DOHH2 (cell line): ENCODE measurements around the gene LRRC8D.
A peak's percentile ranks its signal among the peaks of the same experiment; 100 is the strongest.

ENCODE experiments used
- H3F3A ChIP-seq: fragments of 200-600 bp; sonication (generic), shearing (Covaris generic); 2 replicates; pipeline ENCODE4 v1.6.0; 2016; ENCODE audit warnings: antibody characterized with exemption, mild to moderate bottlenecking; ENCODE audit not compliant: control insufficient read depth, insufficient read depth
- H3K27ac ChIP-seq: fragments of 200-600 bp; sonication (generic); 2 replicates; pipeline ENCODE4 v1.5.1; 2014; ENCODE audit warnings: low read depth, mild to moderate bottlenecking, low read length, moderate library complexity
- H3K27me3 ChIP-seq: fragments of 200-600 bp; sonication (generic); 2 replicates; pipeline ENCODE4 v1.6.1; 2014; ENCODE audit warnings: mild to moderate bottlenecking, low read length, mixed read lengths; ENCODE audit not compliant: control insufficient read depth
- H3K36me3 ChIP-seq: fragments of 200-600 bp; sonication (generic); 2 replicates; pipeline ENCODE4 v1.6.1; 2014; ENCODE audit warnings: mild to moderate bottlenecking, low read length, moderate library complexity, mixed read lengths; ENCODE audit not compliant: control insufficient read depth
- H3K4me1 ChIP-seq: fragments of 200-600 bp; sonication (generic); 2 replicates; pipeline ENCODE4 v1.6.1; 2014; ENCODE audit warnings: mild to moderate bottlenecking, low read length, mixed read lengths; ENCODE audit not compliant: control insufficient read depth
- H3K4me2 ChIP-seq: fragments of 200-600 bp; sonication (generic); 2 replicates; pipeline ENCODE4 v1.6.0; 2014; ENCODE audit warnings: mild to moderate bottlenecking, low read length, moderate library complexity
- H3K4me3 ChIP-seq: fragments of 200-600 bp; sonication (generic); 2 replicates; pipeline ENCODE4 v1.5.1; 2014; ENCODE audit warnings: mild to moderate bottlenecking, low read length, mixed read lengths
- H3K79me2 ChIP-seq: fragments of 200-600 bp; sonication (generic); 2 replicates; pipeline ENCODE4 v1.6.1; 2014; ENCODE audit warnings: mild to moderate bottlenecking, low read length, mixed read lengths; ENCODE audit not compliant: control insufficient read depth
- H3K9me2 ChIP-seq: fragments of 200-600 bp; sonication (generic); replicated peaks from 2 replicates; pipeline ENCODE4 v1.6.1; 2014; ENCODE audit warnings: mild to moderate bottlenecking, low read length, mixed read lengths; ENCODE audit not compliant: control insufficient read depth
- H3K9me3 ChIP-seq: fragments of 200-600 bp; sonication (generic); 2 replicates; pipeline ENCODE4 v1.6.1; 2014; ENCODE audit warnings: antibody characterized with exemption, low read length, mixed read lengths; ENCODE audit not compliant: control insufficient read depth, insufficient read depth
- H4K20me1 ChIP-seq: fragments of 200-600 bp; sonication (generic); 2 replicates; pipeline ENCODE4 v1.6.0; 2014; ENCODE audit warnings: low read depth, mild to moderate bottlenecking, antibody characterized with exemption, low read length, moderate library complexity; ENCODE audit not compliant: control insufficient read depth, insufficient read depth
- EZH2phosphoT487 ChIP-seq: fragments of 200-600 bp; sonication (generic); IDR thresholded peaks from 2 replicates; pipeline ENCODE4 v1.6.1; 2017; ENCODE audit warnings: borderline replicate concordance, mild to moderate bottlenecking, antibody characterized with exemption, low read length, moderate library complexity, mixed read lengths
- TF ChIP-seq, protein P1 (sequence below): fragments of 200-600 bp; sonication (generic); IDR thresholded peaks from one replicate; pipeline ENCODE4 v1.5.1; 2014; ENCODE audit warnings: antibody characterized with exemption, mild to moderate bottlenecking, low read depth, low read length; ENCODE audit not compliant: poor library complexity, severe bottlenecking

LRRC8D gene

DNA sequence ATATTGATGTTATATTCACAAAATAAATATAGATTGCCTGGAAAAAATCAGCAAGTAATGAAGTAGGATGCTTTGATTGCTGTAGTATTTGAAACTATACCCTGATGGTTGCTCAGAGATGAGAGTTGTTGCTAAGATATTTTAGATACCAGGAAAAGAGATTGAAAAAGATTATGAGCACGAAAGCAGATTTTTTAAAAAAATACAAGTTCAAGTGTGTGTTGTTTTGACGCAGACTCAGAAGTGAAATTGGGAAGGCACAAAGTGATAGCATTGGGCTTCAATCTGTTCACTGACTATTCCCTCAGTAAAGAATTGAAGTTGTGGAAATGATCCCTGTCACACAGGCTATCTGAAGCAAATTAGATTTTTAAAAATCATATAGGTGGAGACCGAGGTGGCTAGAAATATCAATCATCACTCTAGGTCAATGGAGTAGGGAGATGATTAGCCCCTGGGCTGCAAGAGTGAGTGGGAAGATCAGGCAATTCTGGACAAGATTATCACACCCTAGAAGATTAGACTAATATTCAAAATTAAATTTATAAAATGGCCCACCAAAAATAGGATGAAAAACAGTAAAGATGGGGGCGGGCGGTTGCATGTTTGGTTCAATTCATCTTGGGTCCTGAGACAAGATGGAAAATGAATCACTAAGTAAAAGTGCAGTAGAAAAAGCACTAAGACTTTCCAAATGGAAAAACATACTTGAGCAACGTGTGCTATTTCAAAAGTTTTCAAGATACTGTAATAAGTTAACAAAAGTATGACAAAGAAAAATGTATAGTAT is 41.5 kb upstream of the LRRC8D start:
- H3K9me2 ChIP-seq, result no peaks in the 10 kb centered on the region
- no peaks in the 10 kb centered on the region for H3K9me3 ChIP-seq
- no peak overlapping the region for H3K4me3 ChIP-seq
- H3K4me1 ChIP-seq, result no peaks in the 10 kb centered on the region
- H3K27ac ChIP-seq, result no peak overlapping the region
- TF ChIP-seq, protein P1, sequence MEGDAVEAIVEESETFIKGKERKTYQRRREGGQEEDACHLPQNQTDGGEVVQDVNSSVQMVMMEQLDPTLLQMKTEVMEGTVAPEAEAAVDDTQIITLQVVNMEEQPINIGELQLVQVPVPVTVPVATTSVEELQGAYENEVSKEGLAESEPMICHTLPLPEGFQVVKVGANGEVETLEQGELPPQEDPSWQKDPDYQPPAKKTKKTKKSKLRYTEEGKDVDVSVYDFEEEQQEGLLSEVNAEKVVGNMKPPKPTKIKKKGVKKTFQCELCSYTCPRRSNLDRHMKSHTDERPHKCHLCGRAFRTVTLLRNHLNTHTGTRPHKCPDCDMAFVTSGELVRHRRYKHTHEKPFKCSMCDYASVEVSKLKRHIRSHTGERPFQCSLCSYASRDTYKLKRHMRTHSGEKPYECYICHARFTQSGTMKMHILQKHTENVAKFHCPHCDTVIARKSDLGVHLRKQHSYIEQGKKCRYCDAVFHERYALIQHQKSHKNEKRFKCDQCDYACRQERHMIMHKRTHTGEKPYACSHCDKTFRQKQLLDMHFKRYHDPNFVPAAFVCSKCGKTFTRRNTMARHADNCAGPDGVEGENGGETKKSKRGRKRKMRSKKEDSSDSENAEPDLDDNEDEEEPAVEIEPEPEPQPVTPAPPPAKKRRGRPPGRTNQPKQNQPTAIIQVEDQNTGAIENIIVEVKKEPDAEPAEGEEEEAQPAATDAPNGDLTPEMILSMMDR, result no peak
- TF ChIP-seq EZH2phosphoT487, result no peak
- no peak overlapping the region for H3K4me2 ChIP-seq
- peaks cover 21% of the 10 kb centered on the region for H3K27me3 ChIP-seq
- no peaks in the 10 kb centered on the region for H3K36me3 ChIP-seq
- no peaks in the 10 kb centered on the region for H3F3A ChIP-seq
- no peaks in the 10 kb centered on the region for H4K20me1 ChIP-seq
- no peaks in the 10 kb centered on the region for H3K79me2 ChIP-seq

DNA sequence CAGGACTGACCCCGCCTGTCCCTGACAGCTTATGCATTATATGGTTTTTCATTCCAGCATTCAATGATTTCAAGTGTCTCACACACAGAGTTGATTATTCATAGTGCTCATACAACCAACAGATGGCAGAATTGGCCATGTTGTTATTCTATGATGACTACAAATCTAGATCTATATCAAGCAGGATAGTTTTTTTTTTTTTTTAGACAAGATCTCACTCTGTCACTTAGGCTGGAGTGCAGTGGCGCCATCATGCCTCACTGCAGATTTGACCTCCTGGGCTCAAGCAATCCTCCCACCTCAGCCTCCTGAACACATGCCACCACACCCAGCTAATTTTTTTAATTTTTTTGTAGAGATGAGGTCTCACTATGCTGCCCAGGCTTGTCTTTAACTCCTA is 40.1 kb upstream of the LRRC8D start:
- H3K9me3 ChIP-seq, result no peaks in the 10 kb centered on the region
- no peaks in the 10 kb centered on the region for H3K4me1 ChIP-seq
- H3K4me2 ChIP-seq, result no peak overlapping the region
- TF ChIP-seq, protein P1, result peak; percentile 23
- no peak for TF ChIP-seq EZH2phosphoT487
- peaks cover 30% of the 10 kb centered on the region for H3K27me3 ChIP-seq
- H3K79me2 ChIP-seq, result no peaks in the 10 kb centered on the region
- H3K27ac ChIP-seq, result no peak overlapping the region
- H3K36me3 ChIP-seq, result no peaks in the 10 kb centered on the region
- H4K20me1 ChIP-seq, result no peaks in the 10 kb centered on the region
- no peak overlapping the region for H3K4me3 ChIP-seq
- no peaks in the 10 kb centered on the region for H3K9me2 ChIP-seq
- no peaks in the 10 kb centered on the region for H3F3A ChIP-seq

DNA sequence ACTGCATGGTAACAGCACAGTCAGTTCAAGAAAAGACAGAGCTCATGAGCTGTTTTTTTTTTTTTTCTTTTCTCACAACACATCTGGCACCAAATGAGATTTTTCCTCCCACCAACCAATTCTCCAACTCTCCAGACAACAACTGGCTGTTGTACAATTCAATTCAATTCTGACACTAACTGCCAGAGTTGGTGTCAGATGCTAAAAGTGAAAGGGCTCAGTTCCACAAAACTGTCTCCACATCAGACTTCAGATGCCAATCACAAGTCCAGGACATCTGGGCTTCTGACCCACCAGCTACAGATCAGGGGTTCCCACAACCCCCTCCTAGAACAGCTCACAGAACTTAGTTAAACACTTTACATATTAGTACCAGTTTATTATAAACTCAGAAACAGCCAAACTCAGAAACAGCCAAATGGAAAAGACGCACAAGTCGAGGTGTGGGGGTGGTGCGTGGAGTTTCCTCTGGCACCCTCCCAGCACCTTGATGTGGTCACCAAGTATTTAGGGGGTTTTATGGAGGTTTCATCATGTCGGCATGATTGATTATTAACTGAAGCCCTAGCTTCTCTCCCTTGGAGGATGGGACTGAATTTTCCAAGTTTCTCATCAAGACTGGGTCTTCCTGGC is 39.2 kb upstream of the LRRC8D start:
- Histone ChIP-seq H3F3A (no peaks in the 10 kb centered on the region), H3K4me3 (no peak overlapping the region), H4K20me1 (no peaks in the 10 kb centered on the region), H3K27ac (no peak overlapping the region), H3K27me3 (peaks cover 30% of the 10 kb centered on the region), H3K4me1 (no peaks in the 10 kb centered on the region), H3K4me2 (no peak overlapping the region), H3K79me2 (no peaks in the 10 kb centered on the region), H3K9me2 (no peaks in the 10 kb centered on the region), H3K36me3 (no peaks in the 10 kb centered on the region), H3K9me3 (no peaks in the 10 kb centered on the region)
- TF ChIP-seq, protein P1, result no peak
- no peak for TF ChIP-seq EZH2phosphoT487
